HEK293 (cell line): ENCODE data around the gene STAT5B.
"Not testable (repeated sequence)": the region's sequence is repeated elsewhere in the genome, so short reads cannot be mapped to it uniquely, and the experiment has no call there.

Experiments used
- CTCF ChIA-PET: fragments of 350-600 bp; formaldehyde crosslinking; extraction: SDS; loops from one replicate; lab custom pipeline; 2021; ENCODE audit warnings: antibody characterized with exemption; lab: Yijun Ruan, JAX
- POLR2A ChIA-PET: fragments of 300-600 bp; formaldehyde crosslinking; extraction: SDS; loops from one replicate; lab custom pipeline; 2020; ENCODE audit warnings: antibody characterized with exemption, inconsistent platforms; lab: Yijun Ruan, JAX
- H3K27ac ChIP-seq: fragments of 200-500 bp; sonication (Bioruptor generic); 2 replicates; pipeline ENCODE4 v1.5.1; 2014; ENCODE audit warnings: low read depth, low read length, control low read depth, inconsistent platforms; ENCODE audit errors: extremely low read depth
- H3K36me3 ChIP-seq, 2 experiments: fragments of 200-500 bp in 1 of 2; sonication (Bioruptor generic) in 1 of 2; 1 replicate in 1 of 2; 2 replicates in 1 of 2; pipeline ENCODE4 v1.5.1; 2014 to 2017; ENCODE audit warnings: inconsistent platforms in 2 of 2, low read length in 2 of 2; ENCODE audit not compliant: control insufficient read depth in 2 of 2, insufficient read depth in 1 of 2
- H3K4me1 ChIP-seq: fragments of 200-500 bp; sonication (Bioruptor generic); 2 replicates; pipeline ENCODE4 v1.5.1; 2014; ENCODE audit warnings: mild to moderate bottlenecking, low read length, inconsistent platforms; ENCODE audit not compliant: control insufficient read depth, insufficient read depth
- H3K4me3 ChIP-seq: 2 replicates; pipeline ENCODE4 v1.5.1; 2011; ENCODE audit warnings: low read depth, mild to moderate bottlenecking, control low read depth, low read length, moderate library complexity
- H3K9me3 ChIP-seq: fragments of 200-500 bp; sonication (Bioruptor generic); 2 replicates; pipeline ENCODE4 v1.5.1; 2014; ENCODE audit warnings: low read depth, low read length, inconsistent platforms; ENCODE audit not compliant: control insufficient read depth, insufficient read depth
- FEZF1 ChIP-seq: fragments of 450-650 bp; formaldehyde crosslinking; IDR thresholded peaks from 2 replicates; pipeline ENCODE4 v1.5.1; 2016; ENCODE audit warnings: missing biosample characterization, missing genetic modification characterization
- IKZF3 ChIP-seq: fragments of 450-650 bp; IDR thresholded peaks from 2 replicates; pipeline ENCODE4 v1.5.0; 2018; ENCODE audit warnings: missing biosample characterization, mild to moderate bottlenecking, missing genetic modification characterization, moderate library complexity
- MEIS1 ChIP-seq: sonication (generic); formaldehyde crosslinking; IDR thresholded peaks from 2 replicates; pipeline ENCODE4 v1.8.1; 2022; ENCODE audit warnings: missing genetic modification reagents, mild to moderate bottlenecking, borderline replicate concordance
- PBX3 ChIP-seq: sonication (generic); formaldehyde crosslinking; IDR thresholded peaks from 2 replicates; pipeline ENCODE4 v1.8.1; 2022; ENCODE audit warnings: mild to moderate bottlenecking, moderate library complexity, missing genetic modification reagents
- PRDM2 ChIP-seq: fragments of 450-650 bp; formaldehyde crosslinking; IDR thresholded peaks from 2 replicates; pipeline ENCODE4 v1.5.1; 2016; ENCODE audit warnings: missing biosample characterization, missing genetic modification characterization, borderline replicate concordance
- SETDB1 ChIP-seq: IDR thresholded peaks from one replicate; pipeline ENCODE4 v1.6.1; 2017; ENCODE audit warnings: mild to moderate bottlenecking, low read length, moderate library complexity, mixed read lengths; ENCODE audit not compliant: insufficient read length
- TRIM28 ChIP-seq: IDR thresholded peaks from 2 replicates; pipeline ENCODE4 v1.6.1; 2011; ENCODE audit warnings: low read length, control low read depth, borderline replicate concordance
- YY1 ChIP-seq: fragments of 450-650 bp; formaldehyde crosslinking; IDR thresholded peaks from 2 replicates; pipeline ENCODE4 v1.5.1; 2018; ENCODE audit warnings: missing biosample characterization, missing genetic modification characterization
- ZBTB20 ChIP-seq: fragments of 450-650 bp; formaldehyde crosslinking; IDR thresholded peaks from 2 replicates; pipeline ENCODE4 v1.5.1; 2016; ENCODE audit warnings: missing biosample characterization, missing genetic modification characterization
- ZFP3 ChIP-seq: fragments of 450-650 bp; formaldehyde crosslinking; IDR thresholded peaks from 2 replicates; pipeline ENCODE4 v1.5.1; 2016; ENCODE audit warnings: low read depth, missing biosample characterization, missing genetic modification characterization
- ZFP37 ChIP-seq: fragments of 450-650 bp; formaldehyde crosslinking; IDR thresholded peaks from 2 replicates; pipeline ENCODE4 v1.5.1; 2016; ENCODE audit warnings: missing biosample characterization, missing genetic modification characterization
- ZNF248 ChIP-seq: fragments of 450-650 bp; formaldehyde crosslinking; IDR thresholded peaks from 2 replicates; pipeline ENCODE4 v1.5.1; 2017; ENCODE audit warnings: missing biosample characterization, missing genetic modification characterization
- ZNF266 ChIP-seq: fragments of 450-650 bp; formaldehyde crosslinking; IDR thresholded peaks from 2 replicates; pipeline ENCODE4 v1.5.1; 2016; ENCODE audit warnings: missing biosample characterization, missing genetic modification characterization, low read depth
- ZNF366 ChIP-seq: fragments of 450-650 bp; formaldehyde crosslinking; conservative IDR thresholded peaks from 2 replicates; pipeline ENCODE4 v1.5.1; 2016; ENCODE audit warnings: missing biosample characterization, missing genetic modification characterization
- ZNF426 ChIP-seq: fragments of 450-650 bp; formaldehyde crosslinking; IDR thresholded peaks from 2 replicates; pipeline ENCODE4 v1.5.1; 2017; ENCODE audit warnings: missing biosample characterization, missing genetic modification characterization, mild to moderate bottlenecking, inconsistent platforms, moderate library complexity
- ZNF561 ChIP-seq: fragments of 450-650 bp; IDR thresholded peaks from 2 replicates; pipeline ENCODE4 v1.5.1; 2018; ENCODE audit warnings: missing biosample characterization, missing genetic modification characterization, borderline replicate concordance
- ZNF571 ChIP-seq: fragments of 450-650 bp; formaldehyde crosslinking; IDR thresholded peaks from 2 replicates; pipeline ENCODE4 v1.5.0; 2017; ENCODE audit warnings: missing biosample characterization, missing genetic modification characterization
- ZNF624 ChIP-seq: fragments of 450-650 bp; formaldehyde crosslinking; IDR thresholded peaks from 2 replicates; pipeline ENCODE4 v1.5.1; 2017; ENCODE audit warnings: missing biosample characterization, missing genetic modification characterization
- ZNF791 ChIP-seq: fragments of 450-650 bp; formaldehyde crosslinking; IDR thresholded peaks from 2 replicates; pipeline ENCODE4 v1.5.1; 2016; ENCODE audit warnings: missing biosample characterization, missing genetic modification characterization
- TF ChIP-seq, protein P1 (sequence below): fragments of 450-650 bp; formaldehyde crosslinking; IDR thresholded peaks from 2 replicates; pipeline ENCODE4 v1.5.1; 2016; ENCODE audit warnings: missing biosample characterization, missing genetic modification characterization, low read depth
- TF ChIP-seq, protein P2 (sequence below): fragments of 450-650 bp; formaldehyde crosslinking; IDR thresholded peaks from 2 replicates; pipeline ENCODE4 v1.5.1; 2016; ENCODE audit warnings: missing biosample characterization, missing genetic modification characterization

Gene STAT5B

GRCh38 chr17:42321555-42321954, 45.4 kb upstream of the STAT5B start:
- TF ChIP-seq ZNF248 (tag by site-specific recombination), result no peak
- TF ChIP-seq ZFP37 (tag by site-specific recombination), result no peak
- no peak for TF ChIP-seq ZNF266 (tag by site-specific recombination)
- no peak for TF ChIP-seq ZFP3 (tag by site-specific recombination)
- no peak for TF ChIP-seq ZNF426
- TF ChIP-seq TRIM28, result no peak
- TF ChIP-seq ZNF571, result no peak
- no peak for TF ChIP-seq YY1 (tag by site-specific recombination)
- TF ChIP-seq MEIS1 (CRISPR knock-in tag), result no peak
- no peak for TF ChIP-seq IKZF3 (tag by site-specific recombination)
- no peak for TF ChIP-seq ZNF624
- TF ChIP-seq PBX3 (CRISPR knock-in tag), result no peak
- H3K9me3 ChIP-seq, result no peaks in the 10 kb centered on the region
- H3K27ac ChIP-seq, result no peak overlapping the region
- ChIA-PET POLR2A (no interaction called here), CTCF (interaction anchor here (0.5 to 22.0 kb wide), 16 partner anchors 9 to 298 kb away, joined by 3 to 378 read pairs (median 8); partner anchors contain the start of genes HCRT and STAT3)
- H3K36me3 ChIP-seq, result peaks cover 18 to 70% of the 10 kb centered on the region in 2 experiments; a peak in 2 of 3 replicates
- H3K4me1 ChIP-seq, result no peaks in the 10 kb centered on the region
- H3K4me3 ChIP-seq, result no peak overlapping the region

DNA sequence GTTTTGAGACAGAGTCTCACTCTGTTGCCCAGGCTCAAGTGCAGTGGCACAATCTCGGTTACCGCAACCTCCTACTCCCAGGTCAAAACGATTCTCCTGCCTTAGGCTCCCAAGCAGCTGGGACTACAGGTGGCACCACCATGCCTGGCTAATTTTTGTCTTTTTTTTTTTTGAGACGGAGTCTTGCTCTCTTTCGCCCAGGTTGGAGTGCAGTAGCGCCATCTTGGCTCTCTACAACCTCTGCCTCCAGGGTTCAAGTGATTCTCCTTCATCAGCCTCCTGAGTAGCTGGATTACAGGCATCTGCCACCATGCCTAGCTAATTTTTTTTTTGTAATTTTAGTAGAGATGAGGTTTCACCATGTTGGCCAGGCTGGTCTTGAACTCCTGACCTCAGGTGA, 41.8 kb upstream of the STAT5B start:
- H3K27ac ChIP-seq, H3K9me3 ChIP-seq, POLR2A ChIA-PET, H3K4me1 ChIP-seq, H3K4me3 ChIP-seq: not testable (repeated sequence)
- CTCF ChIA-PET, result interaction anchor here (0.6 to 22.0 kb wide), 4 partner anchors 54 to 209 kb away, joined by 3 to 378 read pairs (median 5); no protein-coding TSS in a partner anchor
- peaks cover 21 to 73% of the 10 kb centered on the region in 2 experiments for H3K36me3 ChIP-seq

DNA sequence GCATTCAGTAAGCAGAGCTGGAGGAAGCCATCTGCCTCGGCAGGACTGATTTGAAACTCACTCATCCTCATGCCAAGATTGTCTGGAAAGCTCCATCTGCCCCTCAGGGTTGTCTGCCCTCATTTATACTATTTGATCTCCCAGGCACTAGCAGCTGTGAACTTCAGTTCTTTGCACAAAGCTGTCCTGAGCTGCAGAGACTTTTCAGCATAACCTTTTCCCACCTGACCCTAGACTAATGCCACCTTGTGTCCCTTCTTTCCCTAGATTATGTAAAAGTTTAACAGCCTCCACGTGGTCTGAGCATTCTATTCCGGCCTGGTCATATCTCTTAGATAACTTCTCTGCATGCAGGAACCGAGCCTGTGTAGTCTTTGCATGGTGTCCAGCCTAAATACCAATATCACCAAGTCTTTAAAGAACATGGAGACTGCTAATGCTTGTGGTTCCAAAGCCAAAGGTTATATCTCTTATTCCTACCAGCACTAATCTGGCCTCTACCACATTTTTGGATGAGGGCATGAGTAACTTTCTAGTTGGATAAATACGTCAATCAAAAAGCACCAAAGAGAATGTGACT, 41.2 kb upstream of the STAT5B start:
- Histone ChIP-seq H3K4me1 (peaks cover 2% of the 10 kb centered on the region; the same call in 1 of the 2 replicates), H3K36me3 (peaks cover 21 to 70% of the 10 kb centered on the region in 2 experiments), H3K27ac (no peak overlapping the region), H3K9me3 (no peaks in the 10 kb centered on the region), H3K4me3 (no peak overlapping the region)
- ChIA-PET POLR2A (no interaction called here), CTCF (interaction anchor here (0.6 to 22.0 kb wide), 3 partner anchors 49 to 86 kb away, joined by 3 to 378 read pairs (median 6); no protein-coding TSS in a partner anchor)
- TF ChIP-seq ZNF366 (tag by site-specific recombination) (no peak), PRDM2 (no peak), FEZF1 (no peak), ZNF791 (tag by site-specific recombination) (no peak), ZBTB20 (tag by site-specific recombination) (no peak), SETDB1 (no peak), ZNF561 (tag by site-specific recombination) (no peak)
- TF ChIP-seq, protein P1, sequence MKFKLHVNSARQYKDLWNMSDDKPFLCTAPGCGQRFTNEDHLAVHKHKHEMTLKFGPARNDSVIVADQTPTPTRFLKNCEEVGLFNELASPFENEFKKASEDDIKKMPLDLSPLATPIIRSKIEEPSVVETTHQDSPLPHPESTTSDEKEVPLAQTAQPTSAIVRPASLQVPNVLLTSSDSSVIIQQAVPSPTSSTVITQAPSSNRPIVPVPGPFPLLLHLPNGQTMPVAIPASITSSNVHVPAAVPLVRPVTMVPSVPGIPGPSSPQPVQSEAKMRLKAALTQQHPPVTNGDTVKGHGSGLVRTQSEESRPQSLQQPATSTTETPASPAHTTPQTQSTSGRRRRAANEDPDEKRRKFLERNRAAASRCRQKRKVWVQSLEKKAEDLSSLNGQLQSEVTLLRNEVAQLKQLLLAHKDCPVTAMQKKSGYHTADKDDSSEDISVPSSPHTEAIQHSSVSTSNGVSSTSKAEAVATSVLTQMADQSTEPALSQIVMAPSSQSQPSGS, result no peak
- TF ChIP-seq, protein P2, sequence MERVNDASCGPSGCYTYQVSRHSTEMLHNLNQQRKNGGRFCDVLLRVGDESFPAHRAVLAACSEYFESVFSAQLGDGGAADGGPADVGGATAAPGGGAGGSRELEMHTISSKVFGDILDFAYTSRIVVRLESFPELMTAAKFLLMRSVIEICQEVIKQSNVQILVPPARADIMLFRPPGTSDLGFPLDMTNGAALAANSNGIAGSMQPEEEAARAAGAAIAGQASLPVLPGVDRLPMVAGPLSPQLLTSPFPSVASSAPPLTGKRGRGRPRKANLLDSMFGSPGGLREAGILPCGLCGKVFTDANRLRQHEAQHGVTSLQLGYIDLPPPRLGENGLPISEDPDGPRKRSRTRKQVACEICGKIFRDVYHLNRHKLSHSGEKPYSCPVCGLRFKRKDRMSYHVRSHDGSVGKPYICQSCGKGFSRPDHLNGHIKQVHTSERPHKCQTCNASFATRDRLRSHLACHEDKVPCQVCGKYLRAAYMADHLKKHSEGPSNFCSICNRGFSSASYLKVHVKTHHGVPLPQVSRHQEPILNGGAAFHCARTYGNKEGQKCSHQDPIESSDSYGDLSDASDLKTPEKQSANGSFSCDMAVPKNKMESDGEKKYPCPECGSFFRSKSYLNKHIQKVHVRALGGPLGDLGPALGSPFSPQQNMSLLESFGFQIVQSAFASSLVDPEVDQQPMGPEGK (tag by site-specific recombination), result no peak
